OCI-LY7 (cell line): ENCODE measurements around the gene TMEM123.

Experiments used
- CTCF ChIP-seq: fragments of 200-600 bp; sonication (generic); conservative IDR thresholded peaks from 2 replicates; pipeline ENCODE4 v1.5.1; 2014; ENCODE audit warnings: mild to moderate bottlenecking, antibody characterized with exemption, low read length, moderate library complexity, mixed read lengths
- EZH2phosphoT487 ChIP-seq: fragments of 200-600 bp; sonication (generic); IDR thresholded peaks from 2 replicates; pipeline ENCODE4 v1.6.1; 2018; ENCODE audit warnings: low read depth, borderline replicate concordance, mild to moderate bottlenecking, mixed run types, antibody characterized with exemption, low read length, moderate library complexity, mixed read lengths

- TF ChIP-seq CTCF = 0 out of 2 replicates have a peak, but pooled peaks have one; percentile 39
- TF ChIP-seq EZH2phosphoT487 = no peak
Measured at GRCh38 chr11:102430158-102430836, 22.3 kb downstream of the TMEM123 start.
